H9 (cell line): ENCODE results near the gene TRIM38. TPM values are rescaled to one million over a fixed set of nuclear protein-coding genes. Genes with fewer than 3 reads are reported as not detected.

Experiments used
- DNase-seq: peaks from one replicate; pipeline ENCODE4 v3.0.0-alpha.2; 2017
- H2AFZ ChIP-seq: one replicate; pipeline ENCODE4 v1.6.1; 2013; ENCODE audit warnings: mild to moderate bottlenecking, low read length, control low read depth, moderate library complexity
- H2AK5ac ChIP-seq: 2 replicates; pipeline ENCODE4 v1.6.1; 2013; ENCODE audit warnings: low read length, control low read depth, mixed read lengths; ENCODE audit not compliant: insufficient read length
- H2BK120ac ChIP-seq: one replicate; pipeline ENCODE4 v1.6.1; 2013; ENCODE audit warnings: low read depth, mild to moderate bottlenecking, low read length, control low read depth, inconsistent platforms; ENCODE audit not compliant: poor library complexity, severe bottlenecking
- H2BK12ac ChIP-seq: 2 replicates; pipeline ENCODE4 v1.6.1; 2013; ENCODE audit warnings: low read length, control low read depth, mixed read lengths, low read depth; ENCODE audit not compliant: insufficient read length
- H2BK15ac ChIP-seq: 2 replicates; pipeline ENCODE4 v1.6.1; 2013; ENCODE audit warnings: low read depth, low read length, control low read depth
- H2BK20ac ChIP-seq: one replicate; pipeline ENCODE4 v1.6.1; 2013; ENCODE audit warnings: low read depth, mild to moderate bottlenecking, low read length, control low read depth, inconsistent platforms; ENCODE audit not compliant: poor library complexity, severe bottlenecking
- H2BK5ac ChIP-seq: 2 replicates; pipeline ENCODE4 v1.6.1; 2013; ENCODE audit warnings: low read length, control low read depth, mixed read lengths; ENCODE audit not compliant: insufficient read length
- H3K14ac ChIP-seq: 2 replicates; pipeline ENCODE4 v1.6.1; 2013; ENCODE audit warnings: low read length, control low read depth; ENCODE audit not compliant: insufficient read depth
- H3K18ac ChIP-seq: 2 replicates; pipeline ENCODE4 v1.6.1; 2013; ENCODE audit warnings: low read depth, mild to moderate bottlenecking, mixed read lengths, low read length, control low read depth; ENCODE audit not compliant: insufficient read length
- H3K23ac ChIP-seq: 2 replicates; pipeline ENCODE4 v1.6.1; 2013; ENCODE audit warnings: low read length, control low read depth, mixed read lengths, low read depth; ENCODE audit not compliant: insufficient read length
- H3K23me2 ChIP-seq: 2 replicates; pipeline ENCODE4 v1.6.1; 2013; ENCODE audit warnings: low read depth, mild to moderate bottlenecking, mixed read lengths, low read length, control low read depth; ENCODE audit not compliant: insufficient read length, poor library complexity, severe bottlenecking
- H3K27ac ChIP-seq: 2 replicates; pipeline ENCODE4 v1.5.1; 2013; ENCODE audit warnings: low read length, control low read depth, mixed read lengths, low read depth; ENCODE audit not compliant: insufficient read length
- H3K27me3 ChIP-seq: 2 replicates; pipeline ENCODE4 v1.6.1; 2013; ENCODE audit warnings: low read length, control low read depth, inconsistent platforms; ENCODE audit not compliant: insufficient read depth
- H3K4ac ChIP-seq: 2 replicates; pipeline ENCODE4 v1.6.1; 2013; ENCODE audit warnings: low read depth, mild to moderate bottlenecking, control low read depth, inconsistent platforms, low read length, moderate library complexity
- H3K4me1 ChIP-seq: 2 replicates; pipeline ENCODE4 v1.6.1; 2013; ENCODE audit warnings: low read length, control low read depth, inconsistent platforms; ENCODE audit not compliant: insufficient read depth
- H3K4me2 ChIP-seq: 2 replicates; pipeline ENCODE4 v1.6.1; 2013; ENCODE audit warnings: low read length, control low read depth, mixed read lengths; ENCODE audit not compliant: insufficient read length, insufficient read depth
- H3K56ac ChIP-seq: 2 replicates; pipeline ENCODE4 v1.6.1; 2013; ENCODE audit warnings: low read depth, mild to moderate bottlenecking, mixed read lengths, low read length, control low read depth; ENCODE audit not compliant: insufficient read length
- H3K79me1 ChIP-seq: 2 replicates; pipeline ENCODE4 v1.6.1; 2013; ENCODE audit warnings: low read depth, mild to moderate bottlenecking, moderate library complexity, low read length, control low read depth, inconsistent platforms; ENCODE audit not compliant: insufficient read depth, poor library complexity, severe bottlenecking
- H3K79me2 ChIP-seq: 2 replicates; pipeline ENCODE4 v1.6.1; 2013; ENCODE audit warnings: low read length, control low read depth, inconsistent platforms; ENCODE audit not compliant: insufficient read depth
- H3K9ac ChIP-seq: 2 replicates; pipeline ENCODE4 v1.6.1; 2013; ENCODE audit warnings: low read length, control low read depth, mixed read lengths; ENCODE audit not compliant: insufficient read length; ENCODE audit errors: extremely low read depth
- H3K9me3 ChIP-seq: one replicate; pipeline ENCODE4 v1.6.1; 2013; ENCODE audit warnings: low read depth, low read length, inconsistent platforms; ENCODE audit not compliant: control insufficient read depth
- H3T11ph ChIP-seq: one replicate; pipeline ENCODE4 v1.6.1; 2013; ENCODE audit warnings: mild to moderate bottlenecking, low read length, control low read depth, inconsistent platforms
- H4K20me1 ChIP-seq: one replicate; pipeline ENCODE4 v1.6.1; 2013; ENCODE audit not compliant: control insufficient read depth, insufficient read length, insufficient read depth
- H4K5ac ChIP-seq: 2 replicates; pipeline ENCODE4 v1.6.1; 2013; ENCODE audit warnings: low read depth, mild to moderate bottlenecking, mixed read lengths, low read length, control low read depth; ENCODE audit not compliant: insufficient read length
- H4K8ac ChIP-seq: replicated peaks from 2 replicates; pipeline ENCODE4 v1.6.1; 2013; ENCODE audit warnings: low read length, control low read depth, mixed read lengths, low read depth; ENCODE audit not compliant: insufficient read length
- H4K91ac ChIP-seq: 2 replicates; pipeline ENCODE4 v1.6.1; 2013; ENCODE audit warnings: low read depth, mild to moderate bottlenecking, moderate library complexity, mixed read lengths, low read length, control low read depth; ENCODE audit not compliant: insufficient read length
- H3K27ac Mint-ChIP-seq, 3 experiments: 2 replicates in 2 of 3; 3 replicates in 1 of 3; pipeline ENCODE4 v1.8.0; 2020 to 2021; ENCODE audit warnings: mixed read lengths in 3 of 3, mild to moderate bottlenecking in 1 of 3, moderate library complexity in 1 of 3
- H3K27me3 Mint-ChIP-seq: 2 replicates; pipeline ENCODE4 v1.8.0; 2021; ENCODE audit warnings: low read depth, mild to moderate bottlenecking, moderate library complexity, mixed read lengths
- H3K36me3 Mint-ChIP-seq, 3 experiments: 2 replicates in 2 of 3; 3 replicates in 1 of 3; pipeline ENCODE4 v1.8.0; 2020 to 2021; ENCODE audit warnings: low read depth in 3 of 3, mixed read lengths in 3 of 3; ENCODE audit not compliant: insufficient read depth in 1 of 3
- H3K4me1 Mint-ChIP-seq, 2 experiments: 2 replicates each; pipeline ENCODE4 v1.8.0; 2020; ENCODE audit warnings: mixed read lengths in 2 of 2
- H3K4me3 Mint-ChIP-seq, 2 experiments: 2 replicates in 1 of 2; 3 replicates in 1 of 2; pipeline ENCODE4 v1.8.0; 2020 to 2021; ENCODE audit warnings: mild to moderate bottlenecking in 2 of 2, mixed read lengths in 2 of 2, moderate library complexity in 1 of 2
- H3K9me3 Mint-ChIP-seq, 2 experiments: 2 replicates in 1 of 2; 3 replicates in 1 of 2; pipeline ENCODE4 v1.8.0; 2020; ENCODE audit warnings: mild to moderate bottlenecking in 2 of 2, mixed read lengths in 2 of 2, moderate library complexity in 1 of 2
- CTCF ChIP-seq: fragments of 200-600 bp; sonication (generic); conservative IDR thresholded peaks from 3 replicates; pipeline ENCODE4 v1.8.0; 2021; ENCODE audit warnings: antibody characterized with exemption, mild to moderate bottlenecking
- WGBS: extraction: QIAGEN DNeasy Blood & Tissue Kit; methylation state at CpG from one replicate; pipeline ENCODE4 v1.1.7; 2013; ENCODE audit warnings: missing lambda C conversion rate, low lambda C conversion rate, mixed read lengths; ENCODE audit not compliant: insufficient read length; ENCODE audit errors: extremely low coverage; 5-methylcytosine and 5-hydroxymethylcytosine counted together
- total RNA-seq: library from RNA; stranded (reverse); gene quantifications from 2 replicates; pipeline ENCODE4 v1.2.1, GENCODE V29; 2021

The TRIM38 gene
- total RNA-seq, 1 experiment from 2014 or later, result 0.61 TPM

GRCh38 chr6:25954756-25955155, 7.8 kb upstream of the TRIM38 start:
- Histone ChIP-seq H3K9me3 (peaks cover 5% of the 10 kb centered on the region), H3K18ac (no peak overlapping the region), H3K4ac (no peak overlapping the region), H4K91ac (no peak overlapping the region), H3K4me1 (no peaks in the 10 kb centered on the region), H3K56ac (no peak overlapping the region), H3K79me2 (no peaks in the 10 kb centered on the region), H3K27me3 (no peaks in the 10 kb centered on the region), H2BK20ac (no peak overlapping the region), H2AFZ (no peak overlapping the region), H2BK15ac (no peak overlapping the region), H3K27ac (no peak overlapping the region), H3T11ph (no peak overlapping the region), H3K23ac (no peak overlapping the region), H3K79me1 (no peaks in the 10 kb centered on the region), H4K8ac (no peak overlapping the region), H3K23me2 (no peaks in the 10 kb centered on the region), H2BK120ac (no peak overlapping the region), H2BK12ac (no peak overlapping the region), H4K20me1 (no peaks in the 10 kb centered on the region), H3K9ac (no peak overlapping the region), H4K5ac (no peak overlapping the region), H3K4me2 (no peak overlapping the region), H3K14ac (no peak overlapping the region), H2BK5ac (no peak overlapping the region), H2AK5ac (no peak overlapping the region)
- H3K9me3 Mint-ChIP-seq, result peaks cover 19 to 20% of the 10 kb centered on the region in 2 experiments
- no peaks in the 10 kb centered on the region; the same call in none of the 2 replicates for H3K27me3 Mint-ChIP-seq
- no peak for TF ChIP-seq CTCF
- no peak for DNase-seq
- no peak overlapping the region for H3K27ac Mint-ChIP-seq
- H3K4me1 Mint-ChIP-seq, result peaks cover 6 to 9% of the 10 kb centered on the region in 2 experiments
- peaks cover 10 to 19% (median 17%) of the 10 kb centered on the region in 3 experiments for H3K36me3 Mint-ChIP-seq
- WGBS, result no CpG with 5 or more reads among the region's 1 CpG
- H3K4me3 Mint-ChIP-seq, result no peak overlapping the region
